ENCODE data around the gene CHTOP. TPM values are rescaled to one million over a fixed set of nuclear protein-coding genes. Genes with fewer than 3 reads are reported as not detected.

CHTOP gene
- total RNA-seq, 1 donor from 2014 or later, result 59.3 TPM

GRCh38 chr1:153612755-153613331 lies 21.0 kb upstream of the CHTOP start, which contains the start of gene S100A16:
TSS of gene S100A16 (minus strand) at chr1:153613137. CDS start at chr1:153608151, 4,986 bp downstream.
- H3K27ac Mint-ChIP-seq (ENCODE audit: unreplicated experiment), result no peak within 1 kb of the TSS
- no peak within 1 kb of the TSS for H3K4me3 Mint-ChIP-seq (ENCODE audit: unreplicated experiment)
- peaks cover 43% of the 10 kb centered on the region for H3K4me1 Mint-ChIP-seq (ENCODE audit: unreplicated experiment)
- peaks cover 8% of the 10 kb centered on the region for H3K36me3 Mint-ChIP-seq (ENCODE audit: low read depth, unreplicated experiment)
- TF ChIP-seq CTCF (IDR thresholded peaks at IDR 0.05; ENCODE audit: unreplicated experiment), result no peak
- H3K27me3 Mint-ChIP-seq (ENCODE audit: unreplicated experiment), result peaks cover 21% of the 10 kb centered on the region
- no peaks in the 10 kb centered on the region for H3K9me3 Mint-ChIP-seq (ENCODE audit: unreplicated experiment)
- DNase-seq (ENCODE audit: low spot score), result no peak

- no peak for TF ChIP-seq CTCF (IDR thresholded peaks at IDR 0.05; ENCODE audit: unreplicated experiment)
- H3K27me3 Mint-ChIP-seq (ENCODE audit: unreplicated experiment), result peaks cover 25% of the 10 kb centered on the region
- H3K4me3 Mint-ChIP-seq (ENCODE audit: unreplicated experiment), result no peak overlapping the region
- H3K4me1 Mint-ChIP-seq (ENCODE audit: unreplicated experiment), result peaks cover 38% of the 10 kb centered on the region
- no peaks in the 10 kb centered on the region for H3K9me3 Mint-ChIP-seq (ENCODE audit: unreplicated experiment)
- no peak overlapping the region for H3K27ac Mint-ChIP-seq (ENCODE audit: unreplicated experiment)
- DNase-seq (ENCODE audit: low spot score), result no peak
- H3K36me3 Mint-ChIP-seq (ENCODE audit: low read depth, unreplicated experiment), result peaks cover 8% of the 10 kb centered on the region
Observed at GRCh38 chr1:153613406-153613805, 20.5 kb upstream of the CHTOP start.

GRCh38 chr1:153614189-153614900 lies 19.5 kb upstream of the CHTOP start:
- Mint-ChIP-seq H3K36me3 (ENCODE audit: low read depth, unreplicated experiment) (peaks cover 14% of the 10 kb centered on the region), H3K27me3 (ENCODE audit: unreplicated experiment) (peaks cover 20% of the 10 kb centered on the region), H3K4me3 (ENCODE audit: unreplicated experiment) (no peak overlapping the region), H3K4me1 (ENCODE audit: unreplicated experiment) (peaks cover 28% of the 10 kb centered on the region), H3K9me3 (ENCODE audit: unreplicated experiment) (no peaks in the 10 kb centered on the region), H3K27ac (ENCODE audit: unreplicated experiment) (no peak overlapping the region)
- no peak for TF ChIP-seq CTCF (IDR thresholded peaks at IDR 0.05; ENCODE audit: unreplicated experiment)
- DNase-seq (ENCODE audit: low spot score), result no peak

GRCh38 chr1:153614906-153615305 lies 19.0 kb upstream of the CHTOP start:
- Mint-ChIP-seq H3K9me3 (ENCODE audit: unreplicated experiment) (no peaks in the 10 kb centered on the region), H3K27me3 (ENCODE audit: unreplicated experiment) (peaks cover 18% of the 10 kb centered on the region), H3K4me3 (ENCODE audit: unreplicated experiment) (no peak overlapping the region), H3K27ac (ENCODE audit: unreplicated experiment) (no peak overlapping the region), H3K4me1 (ENCODE audit: unreplicated experiment) (peaks cover 23% of the 10 kb centered on the region), H3K36me3 (ENCODE audit: low read depth, unreplicated experiment) (peaks cover 14% of the 10 kb centered on the region)
- no peak for DNase-seq (ENCODE audit: low spot score)
- TF ChIP-seq CTCF (IDR thresholded peaks at IDR 0.05; ENCODE audit: unreplicated experiment), result no peak

- TF ChIP-seq CTCF (IDR thresholded peaks at IDR 0.05; ENCODE audit: unreplicated experiment), result no peak
- Mint-ChIP-seq H3K27me3 (ENCODE audit: unreplicated experiment) (peaks cover 16% of the 10 kb centered on the region), H3K36me3 (ENCODE audit: low read depth, unreplicated experiment) (peaks cover 14% of the 10 kb centered on the region), H3K27ac (ENCODE audit: unreplicated experiment) (no peak overlapping the region), H3K4me1 (ENCODE audit: unreplicated experiment) (peaks cover 18% of the 10 kb centered on the region), H3K4me3 (ENCODE audit: unreplicated experiment) (no peak overlapping the region), H3K9me3 (ENCODE audit: unreplicated experiment) (no peaks in the 10 kb centered on the region)
- DNase-seq (ENCODE audit: low spot score), result no peak
Observed at GRCh38 chr1:153615406-153615805, 18.5 kb upstream of the CHTOP start.
